Activated CD8-positive, alpha-beta memory T cell treated with anti-CD3 and anti-CD28 coated beads, Interleukin-2, amount 10 ng/mL, durations not matched to agents 7 days and 5 days (primary cell): ENCODE results near the gene GNB2. TPM values are rescaled to one million over a fixed set of nuclear protein-coding genes. Genes with fewer than 3 reads are reported as not detected.
A peak's percentile ranks its signal among the peaks of the same experiment; 100 is the strongest.

Source experiments
- ATAC-seq: fragments of 150-1000 bp; cut with Tn5 transposase; one replicate; pipeline ENCODE4 v1.10.0; 2021; ENCODE audit warnings: moderate library complexity
- CTCF ChIA-PET: fragments of 350-600 bp; sonication (Branson Sonifier 250); formaldehyde crosslinking; loops from one replicate; lab custom pipeline; 2021; ENCODE audit warnings: antibody characterized with exemption; lab: Charles Lee
- DNase-seq: peaks from one replicate; pipeline ENCODE4 v3.0.0-alpha.2; 2020
- H3K27ac Mint-ChIP-seq: one replicate; pipeline ENCODE4 v1.8.0; 2021; ENCODE audit warnings: mild to moderate bottlenecking, mixed read lengths
- H3K27me3 Mint-ChIP-seq: one replicate; pipeline ENCODE4 v1.8.0; 2021; ENCODE audit warnings: mixed read lengths
- H3K36me3 Mint-ChIP-seq: one replicate; pipeline ENCODE4 v1.8.0; 2021; ENCODE audit warnings: mild to moderate bottlenecking, mixed read lengths
- H3K4me1 Mint-ChIP-seq: one replicate; pipeline ENCODE4 v1.8.0; 2021; ENCODE audit warnings: mixed read lengths
- H3K4me3 Mint-ChIP-seq: one replicate; pipeline ENCODE4 v1.8.0; 2021; ENCODE audit warnings: mild to moderate bottlenecking, moderate library complexity, mixed read lengths
- H3K9me3 Mint-ChIP-seq: one replicate; pipeline ENCODE4 v1.8.0; 2022; ENCODE audit warnings: low read depth, mixed read lengths
- total RNA-seq, 2 experiments: library from RNA; stranded (reverse); gene quantifications; one replicate each; pipeline ENCODE4 v1.2.3, GENCODE V29; 2021

Gene GNB2
- total RNA-seq, 2 experiments from 2014 or later: 243 to 271 TPM

- Mint-ChIP-seq H3K4me1 (peaks cover 15% of the 10 kb centered on the region), H3K4me3 (no peak overlapping the region), H3K36me3 (peaks cover 24% of the 10 kb centered on the region), H3K9me3 (no peaks in the 10 kb centered on the region), H3K27me3 (no peaks in the 10 kb centered on the region), H3K27ac (peak overlapping the region; percentile 59)
- DNase-seq (no peak), ATAC-seq (no peak)
- CTCF ChIA-PET: interaction anchor here (1.1 to 11.5 kb wide), 5 partner anchors 12 to 116 kb away, joined by 3 to 91 read pairs (median 4); partner anchors contain the start of genes GIGYF1 and POP7
Measured at GRCh38 chr7:100679927-100680575, 6.5 kb downstream of the GNB2 start.

DNA sequence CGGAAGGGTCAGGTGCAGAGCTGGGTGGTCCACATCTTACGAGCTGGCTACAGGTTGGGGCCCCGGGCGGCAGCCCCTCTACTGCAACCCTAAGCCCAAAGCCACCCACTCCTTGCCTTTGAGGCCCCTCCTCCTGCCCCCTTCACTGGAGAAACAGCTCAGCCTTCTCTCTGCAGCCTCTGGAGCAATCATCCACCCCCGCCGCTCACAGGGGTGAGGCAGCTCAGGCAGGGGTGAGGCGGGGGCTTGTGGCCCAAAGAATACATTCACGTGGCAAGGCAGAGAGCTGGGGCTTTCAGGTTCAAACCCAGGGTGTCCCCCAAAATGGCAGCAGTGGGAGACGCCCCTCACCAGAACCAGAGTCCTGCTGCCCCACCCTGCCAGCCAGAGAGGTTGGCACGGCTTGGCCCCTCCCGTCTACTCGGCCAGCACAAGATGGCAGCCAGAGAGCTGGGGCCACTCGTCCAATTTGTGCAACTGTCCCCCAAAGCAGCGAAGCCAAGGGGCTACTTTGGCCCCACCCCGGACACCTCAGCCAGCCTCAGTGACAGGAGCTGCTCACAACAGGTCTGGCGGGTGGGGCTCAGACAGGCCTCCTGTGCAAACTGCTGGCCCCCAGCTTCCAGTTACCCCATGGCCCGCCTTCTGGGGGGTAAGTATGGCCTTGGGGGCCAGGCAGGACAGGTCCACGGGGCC lies 7.2 kb downstream of the GNB2 start:
- H3K27me3 Mint-ChIP-seq: no peaks in the 10 kb centered on the region
- no peak for ATAC-seq
- DNase-seq: peak; percentile 40
- H3K4me3 Mint-ChIP-seq: no peak overlapping the region
- H3K9me3 Mint-ChIP-seq: no peaks in the 10 kb centered on the region
- peaks cover 15% of the 10 kb centered on the region for H3K4me1 Mint-ChIP-seq
- CTCF ChIA-PET: interaction anchor here (1.2 to 11.5 kb wide), 4 partner anchors 12 to 116 kb away, joined by 3 to 91 read pairs (median 10); partner anchors contain the start of genes GIGYF1 and POP7
- peaks cover 26% of the 10 kb centered on the region for H3K36me3 Mint-ChIP-seq
- peak overlapping the region; percentile 57 for H3K27ac Mint-ChIP-seq

DNA sequence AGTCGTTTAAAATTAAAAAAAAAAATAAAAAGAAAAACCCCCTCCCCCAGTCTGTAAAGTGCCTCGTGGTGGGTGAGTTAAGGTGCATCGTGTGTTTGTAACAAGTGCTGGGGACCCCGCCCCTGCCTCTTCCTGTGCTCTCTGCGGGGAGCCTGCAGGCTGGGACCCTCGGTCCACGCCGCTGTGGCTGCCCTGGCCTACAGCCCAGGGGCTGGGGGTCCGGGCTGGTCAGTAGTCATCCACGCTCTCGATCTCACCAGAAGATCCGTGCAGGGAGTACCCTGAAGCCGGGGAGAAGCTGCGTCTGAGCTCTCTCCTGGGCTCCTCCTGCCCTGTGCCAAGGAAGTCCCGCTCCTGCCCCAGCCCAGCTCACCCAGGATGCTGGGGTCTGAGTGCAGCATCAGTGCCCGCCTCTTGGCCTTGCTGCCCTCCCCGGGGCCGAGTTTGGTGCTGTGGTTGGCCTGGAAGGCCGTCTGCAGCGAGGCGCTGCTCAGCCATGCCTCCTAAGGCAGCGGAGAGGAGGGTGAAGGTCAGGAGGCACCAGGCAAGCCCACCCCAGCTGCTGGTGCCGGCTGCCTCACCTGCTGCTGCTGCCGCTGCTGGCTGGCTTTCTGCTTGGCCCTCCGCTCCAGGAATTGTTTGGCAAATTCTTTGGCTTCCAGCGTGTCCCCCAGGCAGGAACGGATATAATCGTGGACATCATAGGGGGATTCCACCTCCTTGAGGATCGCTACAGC lies 8.1 kb downstream of the GNB2 start:
- no peak overlapping the region for H3K27ac Mint-ChIP-seq
- ATAC-seq (no peak), DNase-seq (no peak)
- CTCF ChIA-PET: interaction anchor here (1.5 to 11.5 kb wide), 3 partner anchors 11 to 117 kb away, joined by 3 to 91 read pairs (median 15); partner anchors contain the start of genes GIGYF1 and POP7
- H3K4me1 Mint-ChIP-seq: peaks cover 12% of the 10 kb centered on the region
- H3K9me3 Mint-ChIP-seq: no peaks in the 10 kb centered on the region
- H3K36me3 Mint-ChIP-seq: peaks cover 24% of the 10 kb centered on the region
- H3K4me3 Mint-ChIP-seq: no peak overlapping the region
- no peaks in the 10 kb centered on the region for H3K27me3 Mint-ChIP-seq

DNA sequence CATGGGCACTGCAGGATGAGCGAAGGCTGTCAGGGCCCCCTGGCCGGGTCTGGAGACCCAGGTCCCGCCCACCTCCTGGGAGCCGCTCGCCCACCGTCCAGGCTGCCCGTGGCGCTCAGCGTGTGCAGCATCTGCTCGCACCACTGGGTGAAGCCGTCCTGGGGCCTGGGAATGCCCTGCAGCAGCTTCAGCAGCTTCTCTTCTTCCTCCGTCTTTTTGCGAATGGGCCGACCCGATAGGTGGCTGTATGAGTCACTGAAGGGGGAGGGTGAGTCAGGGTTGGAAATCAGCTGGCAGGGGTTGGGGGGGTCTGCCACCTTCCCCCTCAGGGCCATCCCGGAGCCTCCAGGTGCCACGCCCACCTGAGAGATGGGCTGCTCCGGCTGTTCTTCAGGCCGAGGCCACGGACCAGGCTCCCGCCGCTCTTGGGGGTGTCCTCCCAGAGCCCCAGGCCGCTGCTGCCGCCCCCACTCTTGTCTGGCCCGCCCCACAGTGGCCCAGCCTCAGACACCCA lies 8.7 kb downstream of the GNB2 start:
- no peaks in the 10 kb centered on the region for H3K9me3 Mint-ChIP-seq
- CTCF ChIA-PET: interaction anchor here (1.1 to 11.5 kb wide), 4 partner anchors 10 to 113 kb away, joined by 3 to 91 read pairs (median 11); partner anchors contain the start of genes GIGYF1 and POP7
- peaks cover 7% of the 10 kb centered on the region for H3K4me1 Mint-ChIP-seq
- peaks cover 23% of the 10 kb centered on the region for H3K36me3 Mint-ChIP-seq
- ATAC-seq: no peak
- H3K27ac Mint-ChIP-seq: no peak overlapping the region
- H3K4me3 Mint-ChIP-seq: no peak overlapping the region
- DNase-seq: no peak
- H3K27me3 Mint-ChIP-seq: no peaks in the 10 kb centered on the region

- no peak overlapping the region for H3K4me3 Mint-ChIP-seq
- CTCF ChIA-PET: interaction anchor here (1.1 to 11.5 kb wide), 3 partner anchors 9 to 114 kb away, joined by 3 to 91 read pairs (median 7); partner anchors contain the start of gene GIGYF1
- ATAC-seq (no peak), DNase-seq (no peak)
- no peak overlapping the region for H3K27ac Mint-ChIP-seq
- H3K27me3 Mint-ChIP-seq: no peaks in the 10 kb centered on the region
- no peaks in the 10 kb centered on the region for H3K9me3 Mint-ChIP-seq
- peaks cover 17% of the 10 kb centered on the region for H3K36me3 Mint-ChIP-seq
- H3K4me1 Mint-ChIP-seq: peaks cover 5% of the 10 kb centered on the region
Measured at GRCh38 chr7:100682991-100683658, 9.6 kb downstream of the GNB2 start.

DNA sequence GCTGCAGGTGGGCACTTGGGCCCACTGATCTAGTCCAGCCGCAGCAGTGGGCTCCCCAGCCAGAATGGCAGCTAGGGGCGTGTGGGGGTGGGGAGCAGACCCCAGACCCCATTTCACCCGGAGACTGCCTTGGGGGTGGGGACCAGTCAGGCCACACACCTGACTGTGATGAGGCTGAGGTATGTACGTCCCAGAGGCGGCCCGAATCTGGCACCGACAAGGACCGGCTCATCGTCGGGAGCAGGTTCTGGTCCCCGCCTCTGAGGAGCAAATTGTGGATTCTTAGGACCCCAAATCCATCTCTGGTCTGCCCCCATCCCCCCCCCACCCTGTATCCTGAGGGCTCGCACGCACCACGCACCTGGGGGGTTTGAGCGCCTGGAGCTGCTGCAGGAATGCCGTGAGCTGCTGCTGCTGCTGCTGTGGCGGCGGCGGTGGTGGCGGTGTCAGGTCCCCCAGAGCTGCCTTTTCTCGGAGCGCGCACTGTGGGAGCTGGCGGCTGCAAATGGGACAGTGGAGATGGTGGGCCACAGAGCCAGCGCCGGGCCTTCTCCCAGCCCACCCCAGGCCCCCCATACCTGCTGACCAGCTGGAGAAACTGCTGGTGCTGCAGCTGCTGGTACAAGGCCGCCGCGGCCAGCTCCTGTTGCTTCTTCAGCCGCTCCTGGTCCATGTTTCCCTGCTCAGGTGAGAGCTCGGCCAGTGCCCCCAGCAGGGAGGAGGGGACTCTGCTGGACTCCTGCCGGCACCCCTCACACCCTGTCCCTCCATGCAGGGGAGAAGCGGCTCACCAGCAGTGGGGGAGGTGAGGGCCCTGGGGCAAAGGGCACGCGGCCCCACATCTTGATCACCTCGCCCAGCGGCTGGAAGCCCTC lies 10.4 kb downstream of the GNB2 start:
- Mint-ChIP-seq H3K27ac (no peak overlapping the region), H3K27me3 (no peaks in the 10 kb centered on the region), H3K4me1 (peaks cover 7% of the 10 kb centered on the region), H3K9me3 (no peaks in the 10 kb centered on the region), H3K36me3 (peaks cover 12% of the 10 kb centered on the region), H3K4me3 (no peak overlapping the region)
- CTCF ChIA-PET: interaction anchor here (1.1 to 11.5 kb wide), 3 partner anchors 8 to 115 kb away, joined by 3 to 91 read pairs (median 7); partner anchors contain the start of gene GIGYF1
- DNase-seq (no peak), ATAC-seq (no peak)

DNA sequence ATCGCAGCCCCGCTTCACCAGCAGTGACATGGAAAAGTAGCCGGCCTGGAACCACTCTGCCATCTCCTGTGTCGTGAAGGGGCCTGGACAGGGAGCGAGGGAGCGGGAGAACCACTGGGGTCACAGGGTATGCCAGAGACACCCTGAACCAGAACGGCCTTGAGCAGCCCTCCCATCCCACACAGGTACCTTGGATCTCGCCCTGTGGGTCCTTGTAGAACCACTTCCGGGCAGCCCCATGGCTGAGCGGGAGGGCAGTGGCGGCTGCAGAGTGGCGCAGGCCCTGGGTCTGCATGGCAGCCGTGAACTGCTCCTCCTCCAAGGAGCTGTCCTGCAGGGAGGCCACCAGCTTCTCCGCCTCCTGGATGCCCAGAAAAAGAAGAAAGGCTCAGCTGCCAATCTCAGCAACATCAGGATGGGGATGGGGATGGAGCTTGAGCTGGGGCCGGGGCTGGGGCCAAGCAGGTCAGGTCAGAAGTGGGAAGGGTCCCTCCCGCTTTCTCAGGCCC lies 11.0 kb downstream of the GNB2 start:
- no peak for ATAC-seq
- CTCF ChIA-PET: interaction anchor here (1.0 to 11.5 kb wide), 4 partner anchors 7 to 21 kb away, joined by 3 to 91 read pairs (median 5); partner anchors contain the start of genes GIGYF1 and POP7
- Mint-ChIP-seq H3K4me1 (peaks cover 7% of the 10 kb centered on the region), H3K9me3 (no peaks in the 10 kb centered on the region), H3K27me3 (no peaks in the 10 kb centered on the region), H3K4me3 (no peak overlapping the region), H3K36me3 (peaks cover 7% of the 10 kb centered on the region), H3K27ac (no peak overlapping the region)
- no peak for DNase-seq

- H3K27ac Mint-ChIP-seq: no peak overlapping the region
Measured at GRCh38 chr7:100685049-100685605, 11.6 kb downstream of the GNB2 start.

DNA sequence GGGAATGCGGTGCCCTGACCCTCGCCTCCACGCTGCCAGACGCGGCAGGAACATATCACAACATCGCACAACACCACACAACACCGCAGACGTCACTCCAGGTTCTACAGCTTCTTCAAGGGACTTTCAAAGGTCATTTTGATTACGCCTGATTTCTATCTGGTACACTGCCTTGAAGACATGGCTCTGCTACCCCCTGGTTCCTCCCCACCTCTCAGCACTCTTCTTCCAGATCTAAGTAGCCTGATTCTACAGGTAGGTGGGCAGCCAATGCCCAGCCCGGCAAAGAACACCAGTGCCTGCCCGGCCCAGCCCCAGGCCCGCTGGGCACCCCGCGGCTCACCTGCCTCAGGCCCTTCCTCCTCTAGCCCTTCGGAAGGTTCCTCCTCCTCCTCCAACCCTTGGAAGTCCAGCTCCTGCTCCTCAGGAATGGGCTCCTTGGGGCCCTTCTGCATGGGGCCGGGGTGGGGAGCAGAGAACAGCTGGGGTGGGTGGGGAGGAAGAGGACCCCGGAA lies 12.1 kb downstream of the GNB2 start:
- H3K27ac Mint-ChIP-seq: no peak overlapping the region
- no peaks in the 10 kb centered on the region for H3K9me3 Mint-ChIP-seq
- ATAC-seq (no peak), DNase-seq (no peak)
- no peak overlapping the region for H3K4me3 Mint-ChIP-seq
- H3K27me3 Mint-ChIP-seq: no peaks in the 10 kb centered on the region
- CTCF ChIA-PET: interaction anchor here (1.0 to 1.7 kb wide), 2 partner anchors 9 to 20 kb away, joined by 3 read pairs; partner anchors contain the start of gene POP7
- H3K4me1 Mint-ChIP-seq: peaks cover 5% of the 10 kb centered on the region
- peaks cover 5% of the 10 kb centered on the region for H3K36me3 Mint-ChIP-seq

More at GRCh38 chr7:100685049-100685605, 11.6 kb downstream of the GNB2 start:
- no peak overlapping the region for H3K4me3 Mint-ChIP-seq
- no peaks in the 10 kb centered on the region for H3K27me3 Mint-ChIP-seq
- H3K4me1 Mint-ChIP-seq: peaks cover 6% of the 10 kb centered on the region
- no peaks in the 10 kb centered on the region for H3K9me3 Mint-ChIP-seq
- H3K36me3 Mint-ChIP-seq: peaks cover 6% of the 10 kb centered on the region
- ATAC-seq (no peak), DNase-seq (no peak)
- CTCF ChIA-PET: interaction anchor here (1.0 to 11.5 kb wide), 3 partner anchors 7 to 21 kb away, joined by 3 to 91 read pairs (median 3); partner anchors contain the start of genes GIGYF1 and POP7

GRCh38 chr7:100686201-100686821 lies 12.8 kb downstream of the GNB2 start:
- Mint-ChIP-seq H3K27ac (no peak overlapping the region), H3K27me3 (no peaks in the 10 kb centered on the region), H3K4me1 (peaks cover 5% of the 10 kb centered on the region), H3K4me3 (no peak overlapping the region), H3K36me3 (peaks cover 5% of the 10 kb centered on the region), H3K9me3 (no peaks in the 10 kb centered on the region)
- ATAC-seq: no peak
- CTCF ChIA-PET: interaction anchor here (1.7 kb wide), 1 partner anchor 9 kb away, joined by 3 read pairs; no protein-coding TSS in a partner anchor
- no peak for DNase-seq

- Mint-ChIP-seq H3K4me1 (peaks cover 6% of the 10 kb centered on the region), H3K9me3 (no peaks in the 10 kb centered on the region), H3K27ac (no peak overlapping the region), H3K27me3 (no peaks in the 10 kb centered on the region), H3K36me3 (peaks cover 7% of the 10 kb centered on the region), H3K4me3 (no peak overlapping the region)
- no peak for ATAC-seq
- CTCF ChIA-PET: interaction anchor here (1.2 kb wide), 1 partner anchor 19 kb away, joined by 4 read pairs; the partner anchor contains the start of gene POP7
- DNase-seq: no peak
Measured at GRCh38 chr7:100686822-100687211, 13.3 kb downstream of the GNB2 start.
